ENCODE results near the gene RNF121.

DNA sequence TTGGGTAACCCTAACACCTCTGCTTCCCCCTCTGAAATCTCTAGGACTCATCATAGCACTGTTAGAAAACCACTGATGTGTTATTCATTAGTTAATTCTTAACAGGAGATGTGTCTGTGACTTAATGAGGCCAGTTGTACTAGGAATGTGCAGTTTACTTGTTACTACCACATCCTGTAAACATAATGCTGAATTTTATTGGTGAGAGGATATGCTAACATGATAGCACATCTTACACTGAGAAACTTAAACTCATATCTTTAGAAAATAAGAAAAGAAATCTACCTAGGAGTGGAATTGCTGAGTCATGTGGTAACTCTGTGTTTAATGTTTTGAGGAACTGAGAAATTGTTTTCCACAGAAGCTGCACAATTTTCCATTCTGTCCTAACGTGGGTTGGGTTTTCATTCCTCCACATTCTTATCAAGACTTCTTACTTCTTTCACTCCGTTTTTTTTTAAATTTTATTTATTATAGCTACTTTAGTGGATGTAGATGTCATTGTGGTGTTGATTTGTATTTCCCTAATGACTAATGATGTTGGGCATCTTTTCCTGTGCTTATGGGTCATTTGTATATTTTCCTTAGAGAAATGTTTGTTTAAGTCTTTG is 33.7 kb downstream of the RNF121 start:
- TF ChIP-seq FOXM1 (CRISPR knock-in tag; IDR thresholded peaks at IDR 0.05): no peak
- no peak for TF ChIP-seq ZSCAN25 (CRISPR knock-in tag; IDR thresholded peaks at IDR 0.05)
- TF ChIP-seq, protein P1, sequence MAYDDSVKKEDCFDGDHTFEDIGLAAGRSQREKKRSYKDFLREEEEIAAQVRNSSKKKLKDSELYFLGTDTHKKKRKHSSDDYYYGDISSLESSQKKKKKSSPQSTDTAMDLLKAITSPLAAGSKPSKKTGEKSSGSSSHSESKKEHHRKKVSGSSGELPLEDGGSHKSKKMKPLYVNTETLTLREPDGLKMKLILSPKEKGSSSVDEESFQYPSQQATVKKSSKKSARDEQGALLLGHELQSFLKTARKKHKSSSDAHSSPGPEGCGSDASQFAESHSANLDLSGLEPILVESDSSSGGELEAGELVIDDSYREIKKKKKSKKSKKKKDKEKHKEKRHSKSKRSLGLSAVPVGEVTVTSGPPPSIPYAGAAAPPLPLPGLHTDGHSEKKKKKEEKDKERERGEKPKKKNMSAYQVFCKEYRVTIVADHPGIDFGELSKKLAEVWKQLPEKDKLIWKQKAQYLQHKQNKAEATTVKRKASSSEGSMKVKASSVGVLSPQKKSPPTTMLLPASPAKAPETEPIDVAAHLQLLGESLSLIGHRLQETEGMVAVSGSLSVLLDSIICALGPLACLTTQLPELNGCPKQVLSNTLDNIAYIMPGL (CRISPR knock-in tag; IDR thresholded peaks at IDR 0.05; ENCODE audit: borderline replicate concordance in 1 of 2, low read depth in 1 of 2): no peak
- no peak for TF ChIP-seq ARNT2 (CRISPR knock-in tag; IDR thresholded peaks at IDR 0.05; ENCODE audit: low read depth)
- TF ChIP-seq, protein P2, sequence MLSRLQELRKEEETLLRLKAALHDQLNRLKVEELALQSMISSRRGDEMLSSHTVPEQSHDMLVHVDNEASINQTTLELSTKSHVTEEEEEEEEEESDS (CRISPR knock-in tag; IDR thresholded peaks at IDR 0.05; ENCODE audit: borderline replicate concordance): no peak
- TF ChIP-seq STAT5B (CRISPR knock-in tag; IDR thresholded peaks at IDR 0.05): no peak
- TF ChIP-seq, protein P3, sequence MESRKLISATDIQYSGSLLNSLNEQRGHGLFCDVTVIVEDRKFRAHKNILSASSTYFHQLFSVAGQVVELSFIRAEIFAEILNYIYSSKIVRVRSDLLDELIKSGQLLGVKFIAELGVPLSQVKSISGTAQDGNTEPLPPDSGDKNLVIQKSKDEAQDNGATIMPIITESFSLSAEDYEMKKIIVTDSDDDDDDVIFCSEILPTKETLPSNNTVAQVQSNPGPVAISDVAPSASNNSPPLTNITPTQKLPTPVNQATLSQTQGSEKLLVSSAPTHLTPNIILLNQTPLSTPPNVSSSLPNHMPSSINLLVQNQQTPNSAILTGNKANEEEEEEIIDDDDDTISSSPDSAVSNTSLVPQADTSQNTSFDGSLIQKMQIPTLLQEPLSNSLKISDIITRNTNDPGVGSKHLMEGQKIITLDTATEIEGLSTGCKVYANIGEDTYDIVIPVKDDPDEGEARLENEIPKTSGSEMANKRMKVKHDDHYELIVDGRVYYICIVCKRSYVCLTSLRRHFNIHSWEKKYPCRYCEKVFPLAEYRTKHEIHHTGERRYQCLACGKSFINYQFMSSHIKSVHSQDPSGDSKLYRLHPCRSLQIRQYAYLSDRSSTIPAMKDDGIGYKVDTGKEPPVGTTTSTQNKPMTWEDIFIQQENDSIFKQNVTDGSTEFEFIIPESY (CRISPR knock-in tag; IDR thresholded peaks at IDR 0.05): no peak
- TF ChIP-seq EZH2 (conservative IDR thresholded peaks at IDR 0.05; ENCODE audit: low read depth, low read length): no peak
- no peak for TF ChIP-seq NFYB (CRISPR knock-in tag; IDR thresholded peaks at IDR 0.05)
- TF ChIP-seq SMAD3 (CRISPR knock-in tag; IDR thresholded peaks at IDR 0.05): no peak

Data from HepG2 (cell line).